NCI-H345 treated with DMSO at 0.1 percent for 48 hours (cell line): ENCODE data around the gene CLBA1.

Experiments used
- DNase-seq: peaks from one replicate; lab custom pipeline; 2025; ENCODE audit not compliant: unreplicated experiment; lab: John Stamatoyannopoulos, UW

The CLBA1 gene

GRCh38 chr14:105043641-105044040 lies 58.1 kb downstream of the CLBA1 start:
- DNase-seq = no peak
